GM21447 (cell line): ENCODE data around the gene ZBTB7A.

Source experiments
- ATAC-seq: cut with Tn5 transposase; IDR thresholded peaks from one replicate; pipeline ENCODE4 v1.9.1; 2021; ENCODE audit not compliant: unreplicated experiment

The ZBTB7A gene

DNA sequence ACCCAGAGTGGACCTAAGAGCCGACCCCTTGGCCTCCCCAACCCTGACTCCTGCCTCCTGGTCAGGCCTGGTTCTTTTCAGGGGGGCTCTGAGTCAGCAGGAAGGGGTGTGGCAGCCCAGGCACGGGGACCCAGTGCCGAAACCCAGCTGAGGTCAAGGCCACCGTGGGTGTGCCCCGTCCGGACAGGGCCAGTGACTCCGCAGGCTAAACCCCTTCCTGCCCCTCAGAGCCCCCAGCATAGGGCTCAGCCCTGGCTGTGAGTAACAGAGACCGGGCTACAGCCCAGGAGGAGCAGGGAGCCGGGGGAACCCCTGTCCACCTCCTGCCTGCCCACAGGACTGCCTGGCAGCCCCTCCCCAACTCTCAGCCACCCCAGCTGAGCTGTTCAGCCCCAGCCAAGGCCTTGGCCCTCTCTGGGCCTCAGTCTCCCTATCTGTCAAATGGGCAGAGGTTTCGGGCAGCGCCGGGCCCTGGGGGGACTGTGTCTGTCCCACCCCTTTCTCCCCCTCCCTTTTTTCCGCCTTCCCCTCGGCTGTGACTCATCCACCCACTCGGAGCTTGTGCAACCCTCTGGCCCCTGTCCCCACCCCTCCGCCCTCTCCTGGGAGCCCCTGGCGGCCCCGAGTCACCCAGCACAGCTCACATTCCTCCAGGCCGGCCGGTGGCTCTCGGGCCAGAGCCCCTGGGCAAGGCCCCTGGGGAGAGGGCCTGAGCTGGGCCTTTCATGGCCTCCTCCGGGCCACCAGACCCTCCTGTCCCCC, 8.6 kb downstream of the ZBTB7A start:
- ATAC-seq = no peak

DNA sequence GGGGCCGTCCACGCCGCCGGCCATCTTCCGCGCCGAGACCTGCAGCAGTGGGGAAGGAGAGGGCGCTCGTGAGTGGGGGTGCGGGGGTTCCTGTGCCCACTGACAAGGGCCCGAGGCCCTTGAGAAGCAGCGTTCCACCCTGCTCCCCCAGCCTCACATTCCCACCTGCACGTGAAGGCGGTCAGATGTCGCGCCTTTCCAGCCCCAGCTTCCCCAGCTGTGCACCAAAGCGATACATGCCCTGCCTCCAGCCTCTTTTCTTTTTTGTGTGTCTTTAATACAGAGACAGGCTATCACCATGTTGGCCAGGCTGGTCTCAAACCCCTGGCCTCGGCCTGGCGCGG, 11.5 kb downstream of the ZBTB7A start:
- ATAC-seq = no peak

DNA sequence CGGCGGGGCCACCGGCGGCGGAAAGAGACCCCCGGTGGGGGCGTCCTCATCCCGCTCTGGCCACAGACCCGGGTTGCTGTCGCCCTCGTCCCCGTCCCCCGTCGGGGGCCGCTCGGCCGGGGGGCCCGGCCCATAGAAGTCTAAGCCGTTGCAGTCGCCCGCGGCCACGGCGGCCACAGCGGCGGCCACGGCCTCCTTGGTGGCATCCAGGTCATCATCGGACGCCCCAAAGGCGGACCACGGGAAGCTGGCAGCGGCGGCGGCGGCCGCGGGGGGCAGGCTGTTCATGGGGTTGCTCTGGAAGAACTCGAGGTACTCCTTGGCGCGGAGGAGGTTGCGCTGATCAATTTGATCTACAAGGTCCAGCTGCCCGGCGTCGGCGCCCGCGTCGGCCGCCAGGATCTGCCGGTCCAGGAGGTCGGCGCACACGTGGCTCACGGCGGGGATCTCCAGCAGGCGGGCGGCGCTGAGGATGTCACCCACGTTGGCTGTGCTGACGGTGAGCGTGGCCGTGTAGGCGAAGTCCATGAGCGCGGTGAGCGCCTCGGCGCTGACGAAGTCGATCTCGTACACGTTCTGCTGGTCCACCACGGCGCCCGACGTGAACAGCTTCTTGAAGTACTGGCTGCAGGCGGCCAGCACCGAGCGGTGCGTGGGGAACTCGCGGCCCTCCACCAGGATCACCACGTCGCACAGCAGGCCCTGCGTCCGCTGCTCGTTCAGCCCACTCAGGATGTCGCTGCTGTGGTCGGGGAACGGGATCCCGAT, 12.1 kb downstream of the ZBTB7A start:
- ATAC-seq = no peak

DNA sequence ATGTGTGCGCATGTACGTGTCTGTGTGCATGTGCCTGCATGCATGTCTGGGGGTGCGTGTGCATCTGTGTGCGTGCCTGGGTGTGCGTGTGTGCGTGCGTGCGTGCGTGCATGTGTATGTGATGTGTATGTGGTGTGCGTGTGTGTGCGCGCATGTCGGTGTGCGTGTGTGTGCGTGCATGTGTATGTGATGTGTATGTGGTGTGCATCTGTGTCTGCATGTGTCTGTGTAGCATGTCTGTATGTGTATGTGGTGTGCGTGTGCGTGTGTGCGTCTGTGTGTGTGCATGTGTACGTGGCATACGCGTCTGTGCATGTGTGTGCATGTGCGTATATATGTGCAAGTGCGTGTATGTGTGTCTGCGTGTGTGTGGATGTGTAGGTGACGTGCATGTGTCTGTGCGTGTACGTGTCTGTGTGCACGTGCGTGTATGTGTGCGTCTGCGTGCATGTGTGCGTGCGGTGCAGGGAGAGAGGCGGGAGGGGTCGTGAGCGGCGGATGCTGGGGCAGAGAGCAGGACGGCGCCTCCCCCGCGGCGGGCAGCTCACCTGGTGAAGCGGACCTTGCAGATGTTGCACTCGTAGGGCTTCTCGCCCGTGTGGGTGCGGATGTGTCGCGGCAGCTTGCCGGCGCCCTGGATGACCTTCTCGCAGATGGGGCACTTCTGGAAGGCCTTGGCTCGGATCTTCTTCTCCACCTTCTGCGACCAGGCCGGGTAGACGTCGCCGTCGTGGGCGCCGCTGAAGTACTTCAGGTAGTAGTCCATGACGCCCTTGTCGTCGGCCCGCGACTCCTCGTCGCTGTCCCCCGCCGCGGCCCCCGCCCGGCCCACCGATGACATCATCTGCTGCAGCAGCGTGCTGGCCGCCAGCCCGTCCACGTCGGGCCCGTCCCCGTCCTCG, 13.0 kb downstream of the ZBTB7A start:
- no peak for ATAC-seq

DNA sequence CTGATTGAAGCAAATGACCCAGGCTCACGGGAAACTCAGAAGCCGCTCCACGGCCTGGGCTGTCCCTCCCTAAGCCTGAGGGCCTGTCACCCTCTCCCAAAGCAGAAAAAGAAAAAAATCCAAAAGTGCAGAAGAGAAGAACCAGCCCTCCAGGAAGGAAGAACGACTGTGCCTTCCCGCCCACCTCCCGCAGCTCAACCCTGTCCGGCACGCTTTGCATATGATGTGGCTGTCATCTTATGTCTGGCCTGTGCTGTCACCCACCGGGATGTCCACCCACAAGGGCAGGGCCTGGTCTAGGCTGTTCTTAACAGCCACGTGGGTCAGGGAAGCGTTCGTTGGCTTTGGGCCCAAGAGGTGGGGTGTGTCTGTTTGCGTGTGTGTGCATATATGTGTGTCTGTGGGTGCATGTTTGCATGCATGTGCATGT, 13.7 kb downstream of the ZBTB7A start:
- ATAC-seq = no peak

DNA sequence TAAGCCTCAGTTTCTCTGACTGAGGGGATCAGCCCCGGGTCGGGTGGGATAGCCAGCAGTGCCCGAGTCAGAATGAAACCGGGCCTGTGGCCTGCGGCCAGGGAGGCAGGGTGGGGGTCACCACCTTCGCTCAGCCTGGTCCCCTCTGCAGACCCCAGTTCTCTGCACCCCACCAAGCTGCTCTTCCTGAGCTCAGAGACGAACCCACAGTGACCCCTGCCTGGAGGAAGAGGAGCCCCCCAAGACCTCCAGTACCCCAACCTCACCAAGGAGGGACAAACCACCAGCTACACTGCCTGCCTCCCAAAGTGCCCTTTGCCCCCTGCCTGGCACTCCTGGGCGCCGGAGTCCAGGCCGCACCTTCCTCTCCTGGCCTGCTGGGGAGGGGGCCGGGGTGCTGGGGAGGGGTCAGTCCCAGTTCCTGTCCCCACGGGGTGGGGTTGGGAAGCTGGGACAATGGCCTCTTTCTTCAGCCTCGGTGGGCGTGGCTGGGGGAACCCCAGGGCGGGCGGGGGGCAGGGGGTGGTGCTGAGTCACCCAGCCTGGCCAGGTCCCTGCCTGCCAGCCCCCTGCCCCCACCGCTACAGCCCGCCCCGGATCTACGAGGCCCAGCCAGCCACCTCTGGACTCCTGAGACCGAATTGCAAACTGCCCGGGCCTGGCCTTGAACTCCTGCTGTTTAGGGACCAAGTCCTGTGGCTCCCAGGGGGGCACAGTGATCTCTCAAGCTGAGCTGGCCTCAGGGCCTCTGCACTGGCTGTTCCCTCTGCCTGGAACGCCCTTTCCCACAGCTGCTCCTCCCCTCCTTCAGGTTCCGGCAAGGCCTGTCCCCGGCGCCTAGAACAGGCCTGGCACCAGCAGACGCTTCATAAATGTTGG, 14.3 kb downstream of the ZBTB7A start:
- no peak for ATAC-seq

DNA sequence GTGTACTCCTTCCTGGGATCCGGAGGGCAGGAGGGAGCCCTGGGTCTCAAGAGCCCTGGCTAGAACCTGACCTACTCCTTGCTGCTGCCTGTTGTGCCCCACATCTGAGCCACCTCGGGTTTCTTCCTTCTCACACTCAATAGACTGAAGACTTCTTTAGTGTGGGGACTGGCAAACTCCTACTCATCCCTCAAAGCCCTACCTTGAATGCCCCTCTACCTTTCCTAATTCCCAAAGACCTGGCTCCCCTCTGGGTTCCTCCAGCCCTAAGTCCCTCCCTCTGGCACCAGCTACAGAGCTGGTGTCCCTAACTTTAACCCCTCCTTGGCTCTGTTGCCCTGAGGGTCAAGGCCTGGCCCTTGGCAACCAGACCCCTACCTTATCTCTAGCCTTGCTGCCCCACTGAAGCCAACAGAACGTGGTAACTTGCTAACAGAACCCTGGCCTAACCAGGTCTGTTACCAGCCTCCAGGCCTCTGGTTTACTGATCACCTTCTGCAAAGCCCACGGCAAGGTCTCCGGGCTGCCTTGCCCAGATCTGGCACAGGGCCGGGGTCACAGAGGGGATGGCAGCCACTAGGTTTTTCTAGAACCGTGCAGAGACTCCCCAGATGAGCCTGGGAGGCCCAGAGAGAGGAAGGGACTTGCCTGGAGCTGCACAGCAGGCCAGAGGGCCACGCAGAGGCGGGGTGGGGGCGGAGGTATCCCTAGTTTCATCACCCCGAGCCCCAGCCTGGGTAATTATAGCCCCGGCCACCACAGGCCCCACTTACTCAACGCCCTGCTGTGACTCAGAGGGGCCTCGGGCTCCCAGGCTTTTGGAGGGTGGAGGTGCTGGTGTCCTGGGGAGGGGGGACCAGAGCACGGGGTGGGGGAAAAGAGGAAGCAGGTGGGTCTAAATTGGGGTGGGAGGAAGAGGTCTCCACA, 15.3 kb downstream of the ZBTB7A start:
- no peak for ATAC-seq

DNA sequence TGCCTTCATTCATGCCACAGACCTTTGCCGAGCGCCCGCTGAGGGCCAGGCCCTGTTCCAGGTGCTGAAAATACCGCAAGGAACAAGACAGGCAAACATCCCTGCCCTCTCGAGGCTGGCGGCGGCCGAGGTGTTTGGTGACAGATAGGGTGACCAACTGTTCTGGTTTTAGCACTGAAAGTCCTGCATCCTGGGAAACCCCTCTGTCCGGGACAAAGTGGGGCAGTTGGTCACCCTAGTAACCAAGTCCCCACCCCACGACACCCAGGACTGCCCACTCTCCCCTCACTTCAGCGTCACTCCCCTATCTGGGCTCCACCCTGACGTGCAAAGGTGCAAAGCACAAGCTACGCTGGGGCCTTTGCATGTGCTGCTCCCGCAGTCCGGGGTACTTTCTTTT, 17.3 kb downstream of the ZBTB7A start:
- no peak for ATAC-seq

DNA sequence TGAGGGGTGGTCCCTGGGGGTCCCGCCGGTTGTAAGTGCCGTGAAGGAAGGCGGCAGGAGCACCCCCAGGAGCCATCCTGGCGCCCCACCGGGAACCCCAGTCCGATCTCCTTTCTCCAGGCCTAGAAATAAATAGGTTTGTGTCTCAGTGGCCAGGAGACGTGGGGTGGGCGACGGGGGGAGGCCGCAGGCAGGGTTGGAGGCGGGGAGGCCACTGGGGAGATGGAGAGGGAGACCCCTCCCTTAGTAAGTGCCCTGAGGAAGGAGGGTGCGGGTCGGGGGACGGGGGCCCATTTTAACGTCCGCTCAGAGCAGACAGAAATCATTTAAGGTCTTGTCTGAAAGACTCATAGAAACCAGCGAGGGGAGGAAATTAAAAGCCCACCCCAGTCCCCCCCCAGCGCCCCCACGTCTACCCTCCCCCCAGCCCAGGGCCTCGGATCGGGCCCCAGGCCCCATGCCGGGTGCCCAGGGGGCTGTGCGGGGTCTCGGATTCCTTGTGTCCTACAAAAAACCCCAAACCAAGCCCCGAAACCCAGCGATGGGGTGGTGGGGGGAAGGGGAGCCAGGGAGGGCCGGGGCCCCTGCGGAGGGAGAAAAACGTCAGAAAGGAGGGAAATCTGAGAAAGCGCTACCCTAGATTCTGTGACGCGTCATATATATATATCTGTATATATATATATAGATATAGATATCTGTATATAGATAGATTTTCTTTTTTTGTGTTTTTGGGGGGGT, 19.6 kb downstream of the ZBTB7A start:
- no peak for ATAC-seq

DNA sequence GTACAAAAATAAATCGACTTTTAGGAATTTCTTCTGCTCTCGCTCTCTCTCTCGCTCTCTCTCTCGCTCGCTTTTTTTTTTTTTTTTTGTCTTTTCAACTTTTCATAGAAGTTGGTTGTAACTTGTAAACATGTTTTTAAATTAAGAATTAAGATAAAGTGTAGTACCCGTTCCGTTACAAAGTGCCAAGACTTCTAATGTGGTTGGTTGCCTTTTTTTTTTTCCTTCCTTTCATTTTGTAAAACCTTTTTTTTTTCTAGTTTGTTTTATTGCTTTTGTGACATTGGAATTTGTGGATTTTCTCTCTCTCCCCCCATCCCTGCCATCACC, 20.4 kb downstream of the ZBTB7A start:
- no peak for ATAC-seq

DNA sequence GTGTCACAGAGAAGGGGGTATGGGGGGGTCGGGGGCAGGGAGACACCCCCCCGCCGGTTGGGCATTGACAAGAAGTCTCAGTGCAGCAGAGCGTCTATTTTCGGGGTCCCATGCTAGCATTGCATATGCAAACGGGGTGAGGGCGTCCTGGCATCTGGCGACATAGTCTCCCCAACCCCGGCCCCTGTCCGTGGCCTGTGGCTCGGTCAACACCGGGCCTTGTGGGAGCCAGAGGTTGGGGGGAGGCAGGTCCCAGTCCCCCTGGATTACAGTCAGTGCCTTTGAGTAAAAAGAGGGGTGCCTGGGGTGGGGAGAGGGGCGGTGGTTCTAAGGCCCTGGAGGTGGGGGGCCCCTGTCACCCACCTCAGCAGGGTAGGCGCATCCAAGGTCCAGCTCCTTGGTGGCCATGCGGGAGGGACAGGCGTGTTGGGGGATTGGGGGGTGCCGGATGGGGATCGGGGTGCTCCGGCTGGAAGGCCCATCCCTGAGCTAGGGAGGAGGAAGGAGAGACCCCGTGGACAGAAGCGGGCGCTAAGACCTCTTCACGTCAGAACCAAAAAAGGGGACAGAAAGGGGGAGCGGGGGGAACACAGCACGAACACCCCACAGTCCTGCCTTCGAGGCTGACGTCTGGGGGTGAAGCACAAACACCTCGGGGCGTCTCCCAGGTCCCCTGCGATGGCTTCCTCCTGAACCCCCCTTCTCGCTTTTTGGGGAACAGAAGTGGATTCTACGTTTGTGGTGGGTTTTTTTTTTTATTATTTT, 20.9 kb downstream of the ZBTB7A start:
- ATAC-seq = no peak

DNA sequence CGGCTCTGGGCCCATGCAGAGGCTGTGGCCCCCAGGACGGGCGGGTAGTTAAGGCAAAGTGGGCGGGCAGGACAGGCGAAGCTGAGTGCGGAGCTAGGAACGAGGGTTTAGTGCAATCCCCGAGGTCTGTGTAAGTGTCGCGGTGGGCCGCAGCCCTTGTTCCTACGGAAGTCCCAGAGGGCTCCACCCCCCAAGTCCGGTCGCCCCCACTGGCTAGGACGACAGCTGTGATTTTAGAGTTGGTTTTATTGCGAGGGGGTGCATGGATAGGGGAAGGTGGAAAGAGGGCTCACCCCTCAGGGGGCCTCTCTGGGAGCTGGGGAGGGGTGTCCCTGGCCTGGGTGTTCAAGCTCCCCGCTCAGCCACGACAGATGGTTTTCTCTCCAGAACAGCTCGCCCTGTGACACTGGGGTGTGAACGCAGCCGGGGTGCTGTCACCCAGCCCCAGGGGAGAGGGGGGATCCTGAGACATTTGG, 21.7 kb downstream of the ZBTB7A start:
- no peak for ATAC-seq

DNA sequence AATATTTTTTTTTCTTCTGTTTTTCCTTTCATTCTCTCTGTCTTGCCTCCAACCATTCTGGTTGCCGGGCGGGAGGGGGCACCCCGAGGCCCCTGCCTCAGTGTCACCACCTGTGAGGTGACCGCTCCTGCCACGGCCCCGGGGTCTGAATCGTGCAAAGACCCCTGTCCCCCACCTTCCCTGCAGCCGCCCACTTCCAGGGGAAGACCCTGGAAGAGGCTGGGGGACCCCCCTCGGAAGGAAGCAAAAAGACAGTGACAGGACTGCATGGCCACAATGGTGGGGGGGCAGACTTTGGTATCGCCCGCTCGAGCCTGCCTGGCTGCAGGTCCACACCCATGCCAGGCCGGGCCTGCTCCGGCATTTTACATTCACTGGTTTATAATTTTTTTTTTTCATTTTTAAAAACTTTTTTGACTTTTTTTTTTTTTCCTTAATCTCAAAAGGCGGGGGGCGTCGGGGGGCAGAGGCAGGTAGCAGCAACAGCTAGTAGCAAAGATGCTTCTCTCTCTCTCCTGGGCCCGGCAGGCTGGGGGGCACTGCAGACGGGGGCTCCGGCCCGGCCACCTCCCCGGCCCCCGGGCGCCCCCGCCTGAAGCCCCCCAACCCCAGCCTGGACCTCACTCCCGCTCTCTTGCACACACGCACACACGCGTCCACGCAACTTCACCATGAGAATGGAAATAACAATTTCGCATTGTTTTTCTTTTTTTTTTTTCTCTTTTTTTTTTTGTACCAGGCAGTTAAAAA, 22.6 kb downstream of the ZBTB7A start:
- no peak for ATAC-seq

DNA sequence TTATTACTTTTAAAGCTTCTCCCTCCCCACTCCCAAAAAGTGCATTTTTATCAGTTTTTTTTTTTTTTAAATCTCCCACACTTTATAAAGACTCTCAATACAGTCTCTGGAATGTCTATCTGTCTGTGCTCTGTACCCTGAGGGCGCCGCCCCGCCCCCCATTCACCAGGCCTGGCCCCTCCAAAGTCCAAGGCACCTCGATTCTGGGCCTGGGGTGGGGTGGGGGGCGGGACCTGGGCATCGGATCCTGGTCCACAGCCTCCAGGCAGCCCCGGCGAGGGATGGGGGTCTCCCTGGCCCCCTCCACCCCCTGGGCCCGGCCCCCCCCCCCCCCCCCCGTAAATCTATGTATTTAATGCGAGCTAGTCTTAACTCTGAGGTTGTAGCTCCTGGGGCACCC, 23.3 kb downstream of the ZBTB7A start:
- no peak for ATAC-seq

DNA sequence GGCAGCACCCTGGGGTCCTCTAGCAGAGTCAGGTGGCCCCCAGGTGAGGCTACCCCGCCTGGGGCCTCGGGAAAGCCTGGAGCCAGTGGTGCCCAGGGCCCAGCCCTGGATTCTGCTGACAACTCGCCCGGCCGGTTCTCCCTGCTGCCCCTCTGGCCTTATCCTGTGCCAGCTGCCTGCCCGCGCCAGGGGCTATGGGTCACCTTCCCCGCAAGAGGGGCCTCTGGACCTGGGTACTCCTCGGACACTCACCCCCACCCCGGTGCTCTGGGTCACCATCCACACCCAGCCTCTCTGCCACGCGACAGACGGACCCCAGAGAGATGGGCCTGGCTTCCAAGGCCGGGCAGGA, 24.0 kb downstream of the ZBTB7A start:
- ATAC-seq = no peak

DNA sequence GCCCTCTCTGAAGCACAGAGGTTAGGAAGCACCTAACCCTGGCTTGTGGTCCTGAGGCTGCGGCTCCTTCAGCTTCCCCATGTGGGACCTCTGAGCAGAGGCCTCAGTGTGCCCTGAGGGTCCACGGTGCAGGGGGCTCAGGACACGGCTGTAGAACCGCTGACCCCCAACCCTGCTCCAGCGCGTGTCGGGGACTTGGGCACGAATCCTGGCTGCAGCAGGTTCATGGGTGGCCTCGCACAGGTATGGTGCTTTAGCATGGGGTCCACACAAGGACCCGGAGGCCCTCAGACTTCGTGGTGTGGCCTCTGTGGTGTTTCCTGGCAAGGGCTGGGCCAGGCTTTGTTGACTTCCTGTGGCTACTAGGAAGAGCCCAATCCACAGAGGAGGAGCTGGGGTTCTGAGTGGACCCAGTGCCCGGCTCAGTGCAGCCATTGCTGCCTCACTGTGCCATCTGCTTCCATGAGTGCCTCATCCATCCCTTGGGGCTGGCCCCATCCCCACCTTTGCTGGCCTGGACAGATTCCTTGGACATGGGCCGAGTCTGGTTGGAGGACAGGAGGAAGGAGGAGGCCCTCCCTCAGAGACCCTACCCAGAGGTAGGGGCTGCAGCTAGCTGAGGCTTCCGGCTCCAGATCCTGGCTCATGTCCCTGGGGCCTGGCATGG, 24.5 kb downstream of the ZBTB7A start:
- ATAC-seq = no peak
